C4-2B (cell line): ENCODE measurements around the gene BCL2L12.

Experiments used
- H3K27ac ChIP-seq: fragments of 450-650 bp; 2 replicates; pipeline ENCODE4 v1.5.1; 2017
- ZFX ChIP-seq: fragments of 450-650 bp; IDR thresholded peaks from 2 replicates; pipeline ENCODE4 v1.6.1; 2017
- TF ChIP-seq, protein P1 (sequence below): fragments of 450-650 bp; conservative IDR thresholded peaks from 2 replicates; pipeline ENCODE4 v1.5.1; 2017; ENCODE audit warnings: mild to moderate bottlenecking

Gene BCL2L12

DNA sequence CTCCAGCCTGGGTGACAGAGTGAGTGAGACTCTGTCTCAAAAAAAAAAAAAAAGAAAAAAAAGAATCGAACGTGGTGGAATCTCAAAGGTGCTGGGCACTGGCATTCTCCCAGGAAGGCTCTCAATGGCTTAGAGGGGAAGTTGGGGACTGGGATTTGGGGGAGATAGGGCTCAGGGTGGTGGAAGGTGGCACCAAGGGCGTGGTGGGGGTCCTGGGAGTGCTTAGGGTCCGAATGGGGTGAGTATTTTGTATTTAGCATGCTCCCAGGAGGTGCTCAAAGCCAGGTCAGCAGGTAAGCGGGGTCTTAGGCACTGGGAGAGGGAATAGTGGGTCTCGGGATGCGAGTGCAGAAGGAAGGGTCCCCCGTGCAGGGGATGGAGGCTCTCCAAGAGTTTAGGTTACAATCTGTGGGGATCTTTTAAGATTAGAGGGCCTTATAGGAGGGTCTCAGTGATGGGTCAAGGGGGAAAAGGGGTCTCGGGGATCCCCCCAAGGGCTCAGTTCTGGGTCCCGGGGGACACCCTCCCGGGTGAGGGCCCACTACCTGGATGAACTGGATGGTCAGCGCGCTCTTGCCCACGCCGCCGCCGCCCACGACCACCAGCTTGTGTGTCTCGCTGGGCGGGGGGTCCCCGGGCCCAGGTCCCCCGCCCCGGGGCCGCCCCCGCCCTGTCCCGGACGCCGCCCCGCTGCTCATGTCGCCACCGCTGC is 26.2 kb upstream of the BCL2L12 start:
- H3K27ac ChIP-seq = peak overlapping the region; percentile 91
- TF ChIP-seq, protein P1, sequence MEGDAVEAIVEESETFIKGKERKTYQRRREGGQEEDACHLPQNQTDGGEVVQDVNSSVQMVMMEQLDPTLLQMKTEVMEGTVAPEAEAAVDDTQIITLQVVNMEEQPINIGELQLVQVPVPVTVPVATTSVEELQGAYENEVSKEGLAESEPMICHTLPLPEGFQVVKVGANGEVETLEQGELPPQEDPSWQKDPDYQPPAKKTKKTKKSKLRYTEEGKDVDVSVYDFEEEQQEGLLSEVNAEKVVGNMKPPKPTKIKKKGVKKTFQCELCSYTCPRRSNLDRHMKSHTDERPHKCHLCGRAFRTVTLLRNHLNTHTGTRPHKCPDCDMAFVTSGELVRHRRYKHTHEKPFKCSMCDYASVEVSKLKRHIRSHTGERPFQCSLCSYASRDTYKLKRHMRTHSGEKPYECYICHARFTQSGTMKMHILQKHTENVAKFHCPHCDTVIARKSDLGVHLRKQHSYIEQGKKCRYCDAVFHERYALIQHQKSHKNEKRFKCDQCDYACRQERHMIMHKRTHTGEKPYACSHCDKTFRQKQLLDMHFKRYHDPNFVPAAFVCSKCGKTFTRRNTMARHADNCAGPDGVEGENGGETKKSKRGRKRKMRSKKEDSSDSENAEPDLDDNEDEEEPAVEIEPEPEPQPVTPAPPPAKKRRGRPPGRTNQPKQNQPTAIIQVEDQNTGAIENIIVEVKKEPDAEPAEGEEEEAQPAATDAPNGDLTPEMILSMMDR = no peak
- TF ChIP-seq ZFX = no peak

DNA sequence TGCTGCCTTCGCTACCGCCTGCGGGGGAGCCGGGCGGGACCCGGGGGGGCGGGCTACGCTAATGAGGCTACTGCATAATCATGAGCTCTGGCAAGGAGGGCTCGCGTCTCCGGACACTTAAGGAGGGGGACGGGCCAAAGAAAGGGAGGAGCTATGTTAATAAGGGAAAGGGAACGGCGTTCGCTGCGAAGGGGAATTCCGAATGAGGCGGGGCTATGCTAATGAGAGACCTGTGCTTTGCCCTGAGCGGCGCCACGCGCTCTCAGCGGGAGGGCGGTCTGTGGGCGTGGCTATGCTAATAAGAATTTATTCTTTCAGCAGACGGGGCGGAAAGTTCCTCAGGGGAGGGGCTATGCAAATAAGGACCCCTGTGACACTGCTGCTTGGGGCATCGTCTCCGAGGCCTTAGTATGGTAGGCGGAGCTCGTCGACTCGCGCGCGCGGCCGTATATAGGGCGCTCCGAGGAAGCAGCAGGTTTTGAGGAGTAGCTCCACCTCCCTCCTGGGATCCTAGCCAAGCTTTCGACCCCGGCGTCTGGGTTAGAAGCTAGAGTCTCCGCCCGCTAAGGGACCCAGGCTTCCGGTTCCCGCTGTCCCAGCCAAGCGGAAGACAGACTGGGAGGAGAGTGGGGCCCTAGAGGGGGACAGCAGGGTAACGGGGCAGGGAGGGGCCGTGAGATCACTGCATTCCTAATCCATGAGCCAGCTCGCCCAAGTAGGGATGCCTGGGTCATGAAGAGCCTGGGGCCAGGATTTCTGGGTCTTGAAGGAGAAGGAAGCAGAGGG is 25.4 kb upstream of the BCL2L12 start, which contains the start of gene RRAS:
TSS of gene RRAS (minus strand) at position 31 of the 786 bp plus-strand sequence. CDS start 45 bp downstream, outside the sequence.
- TF ChIP-seq, protein P1 = no peak

GRCh38 chr19:49641688-49642491 is 23.8 kb upstream of the BCL2L12 start, which contains the start of gene SCAF1:
Gene SCAF1 (plus strand): TSS chr19:49642209. CDS start chr19:49645027, 2,818 bp downstream.
- TF ChIP-seq, protein P1 = no peak
- no peak; the same call in 1 of the 2 replicates for TF ChIP-seq ZFX
- H3K27ac ChIP-seq = peak within 1 kb of the TSS; percentile 91

More for the DNA sequence above, 25.4 kb upstream of the BCL2L12 start, which contains the start of gene RRAS:
- H3K27ac ChIP-seq = peak within 1 kb of the TSS; percentile 91

- TF ChIP-seq, protein P1 = no peak
- TF ChIP-seq ZFX = peak; percentile 34; the same call in 1 of the 2 replicates
- peak overlapping the region; percentile 91 for H3K27ac ChIP-seq
Observed at GRCh38 chr19:49642492-49643035, 23.2 kb upstream of the BCL2L12 start.

DNA sequence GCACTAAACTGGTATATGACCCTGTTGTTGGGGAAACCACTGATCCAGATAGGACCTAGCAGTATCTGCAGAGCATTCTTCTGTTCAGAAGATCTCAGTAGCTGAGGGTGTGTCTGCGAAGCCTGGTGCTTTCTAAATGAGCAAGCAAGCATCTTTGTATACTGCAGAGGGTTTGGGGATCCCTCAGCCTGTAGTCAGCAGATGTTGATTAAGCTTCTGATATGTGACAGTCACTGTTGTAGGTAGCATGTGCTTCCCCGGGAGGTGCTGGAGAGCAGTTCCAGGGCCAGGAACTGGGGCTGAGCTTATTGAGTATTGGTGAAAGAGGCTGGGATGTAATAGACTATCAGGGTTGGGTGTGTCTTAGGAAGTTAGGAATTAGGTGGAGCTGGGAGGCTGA is 22.3 kb upstream of the BCL2L12 start:
- no peak overlapping the region for H3K27ac ChIP-seq
- no peak for TF ChIP-seq ZFX
- TF ChIP-seq, protein P1 = no peak

- TF ChIP-seq, protein P1 = no peak
- no peak for TF ChIP-seq ZFX
- H3K27ac ChIP-seq = no peak overlapping the region
Observed at GRCh38 chr19:49645592-49645991, 20.1 kb upstream of the BCL2L12 start.
